LNCaP clone FGC (cell line): Measurements from ENCODE around the gene TWIST2.

Source experiments
- DNase-seq: peaks from one replicate; pipeline ENCODE4 v3.0.0-alpha.2; 2011; ENCODE audit warnings: low read depth
- H3K4me3 ChIP-seq: 2 replicates; pipeline ENCODE4 v1.5.1; 2011; ENCODE audit warnings: mild to moderate bottlenecking, low read depth, low read length, control low read depth
- TF ChIP-seq, protein P1 (sequence below): IDR thresholded peaks from 2 replicates; pipeline ENCODE4 v1.5.1; 2012; ENCODE audit warnings: mild to moderate bottlenecking; ENCODE audit not compliant: control insufficient read depth, insufficient read depth; ENCODE audit errors: extremely low read depth

The TWIST2 gene

DNA sequence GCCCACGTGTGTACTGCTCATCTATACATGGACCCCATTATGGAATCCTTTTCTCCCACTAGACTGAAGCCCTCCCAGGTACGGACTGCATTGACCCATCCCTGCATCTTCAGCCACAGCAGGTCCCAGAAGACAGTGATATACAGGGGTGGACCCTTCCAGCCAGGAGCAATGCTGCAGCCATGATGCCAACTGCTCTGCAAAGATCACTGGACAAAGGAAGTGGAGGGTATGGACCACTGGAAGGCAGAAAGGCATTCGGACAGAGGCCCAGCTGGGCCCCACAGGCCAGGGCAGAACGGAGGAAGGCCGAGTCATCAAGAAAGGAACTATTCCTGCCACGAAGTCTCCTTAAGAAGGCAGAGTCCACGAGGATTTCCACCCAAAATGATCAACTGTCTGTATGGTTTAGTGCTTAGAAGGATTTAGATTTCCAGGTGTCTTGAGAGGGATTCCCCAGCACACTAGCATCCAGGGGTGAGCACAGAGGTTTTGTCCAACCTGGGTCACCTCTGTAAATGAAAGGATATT, 93.4 kb downstream of the TWIST2 start:
- no peak for DNase-seq
- TF ChIP-seq, protein P1, sequence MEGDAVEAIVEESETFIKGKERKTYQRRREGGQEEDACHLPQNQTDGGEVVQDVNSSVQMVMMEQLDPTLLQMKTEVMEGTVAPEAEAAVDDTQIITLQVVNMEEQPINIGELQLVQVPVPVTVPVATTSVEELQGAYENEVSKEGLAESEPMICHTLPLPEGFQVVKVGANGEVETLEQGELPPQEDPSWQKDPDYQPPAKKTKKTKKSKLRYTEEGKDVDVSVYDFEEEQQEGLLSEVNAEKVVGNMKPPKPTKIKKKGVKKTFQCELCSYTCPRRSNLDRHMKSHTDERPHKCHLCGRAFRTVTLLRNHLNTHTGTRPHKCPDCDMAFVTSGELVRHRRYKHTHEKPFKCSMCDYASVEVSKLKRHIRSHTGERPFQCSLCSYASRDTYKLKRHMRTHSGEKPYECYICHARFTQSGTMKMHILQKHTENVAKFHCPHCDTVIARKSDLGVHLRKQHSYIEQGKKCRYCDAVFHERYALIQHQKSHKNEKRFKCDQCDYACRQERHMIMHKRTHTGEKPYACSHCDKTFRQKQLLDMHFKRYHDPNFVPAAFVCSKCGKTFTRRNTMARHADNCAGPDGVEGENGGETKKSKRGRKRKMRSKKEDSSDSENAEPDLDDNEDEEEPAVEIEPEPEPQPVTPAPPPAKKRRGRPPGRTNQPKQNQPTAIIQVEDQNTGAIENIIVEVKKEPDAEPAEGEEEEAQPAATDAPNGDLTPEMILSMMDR: no peak
- H3K4me3 ChIP-seq: no peak overlapping the region

DNA sequence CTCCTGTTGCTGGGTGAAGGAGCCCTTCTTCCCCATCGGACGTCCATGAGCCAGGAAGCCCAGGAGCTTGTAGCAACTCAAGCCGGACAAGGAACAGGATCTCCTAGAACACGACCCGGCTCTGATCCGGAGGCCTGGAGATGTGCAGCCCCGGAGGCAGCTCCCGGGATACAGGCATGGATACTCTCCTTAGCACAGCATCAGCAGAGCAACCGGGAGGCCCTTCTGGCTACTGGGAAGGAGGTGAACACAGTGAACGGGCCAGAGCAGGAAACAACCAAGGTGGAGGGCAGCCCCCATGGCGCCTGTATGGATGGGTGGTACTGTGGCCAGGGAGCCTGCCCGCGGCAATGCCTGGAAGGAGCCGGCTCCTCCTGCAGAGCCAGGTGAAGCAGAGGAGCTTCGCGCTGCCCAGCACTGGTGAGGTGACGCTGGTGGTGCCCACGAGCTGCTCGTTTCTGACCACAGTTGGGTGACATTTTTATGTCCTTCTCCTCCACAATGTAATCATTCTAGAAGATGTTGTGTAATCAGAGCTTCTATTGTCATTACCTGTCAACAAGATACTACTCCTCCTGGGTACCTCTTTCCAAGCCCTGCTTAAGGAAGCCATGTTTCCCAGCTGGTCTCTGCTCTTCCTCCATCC, 94.3 kb downstream of the TWIST2 start:
- TF ChIP-seq, protein P1: no peak
- DNase-seq: no peak

DNA sequence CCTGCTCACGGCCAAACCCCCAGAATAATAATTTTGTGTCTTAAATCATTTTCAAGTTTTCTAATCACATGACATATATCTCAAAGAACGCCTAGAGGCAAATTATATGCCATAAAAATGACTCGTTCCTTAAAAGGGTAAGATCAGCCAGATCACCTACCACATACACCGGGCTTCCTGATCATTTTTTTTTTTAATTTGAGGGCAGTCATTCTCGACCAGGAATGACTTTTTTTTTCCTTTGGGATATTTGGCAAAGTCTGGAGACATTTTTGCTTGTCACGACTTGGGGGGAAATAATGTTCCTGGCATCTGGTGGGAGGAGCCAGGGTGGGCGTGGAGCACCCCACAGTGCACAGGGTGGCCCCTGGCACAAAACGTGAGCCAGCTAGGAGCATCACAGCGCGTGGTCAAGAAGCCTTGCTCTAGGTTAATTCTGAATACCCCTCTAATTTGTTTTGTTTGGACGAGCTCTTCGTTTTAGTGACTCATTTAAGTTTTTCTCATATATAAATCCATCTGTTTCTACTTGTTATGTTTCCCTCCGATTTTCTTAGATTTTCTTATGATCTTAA, 94.9 kb downstream of the TWIST2 start:
- DNase-seq: no peak
- TF ChIP-seq, protein P1: no peak
- H3K4me3 ChIP-seq: no peak overlapping the region

More for the DNA sequence above, 94.3 kb downstream of the TWIST2 start:
- H3K4me3 ChIP-seq: no peak overlapping the region

DNA sequence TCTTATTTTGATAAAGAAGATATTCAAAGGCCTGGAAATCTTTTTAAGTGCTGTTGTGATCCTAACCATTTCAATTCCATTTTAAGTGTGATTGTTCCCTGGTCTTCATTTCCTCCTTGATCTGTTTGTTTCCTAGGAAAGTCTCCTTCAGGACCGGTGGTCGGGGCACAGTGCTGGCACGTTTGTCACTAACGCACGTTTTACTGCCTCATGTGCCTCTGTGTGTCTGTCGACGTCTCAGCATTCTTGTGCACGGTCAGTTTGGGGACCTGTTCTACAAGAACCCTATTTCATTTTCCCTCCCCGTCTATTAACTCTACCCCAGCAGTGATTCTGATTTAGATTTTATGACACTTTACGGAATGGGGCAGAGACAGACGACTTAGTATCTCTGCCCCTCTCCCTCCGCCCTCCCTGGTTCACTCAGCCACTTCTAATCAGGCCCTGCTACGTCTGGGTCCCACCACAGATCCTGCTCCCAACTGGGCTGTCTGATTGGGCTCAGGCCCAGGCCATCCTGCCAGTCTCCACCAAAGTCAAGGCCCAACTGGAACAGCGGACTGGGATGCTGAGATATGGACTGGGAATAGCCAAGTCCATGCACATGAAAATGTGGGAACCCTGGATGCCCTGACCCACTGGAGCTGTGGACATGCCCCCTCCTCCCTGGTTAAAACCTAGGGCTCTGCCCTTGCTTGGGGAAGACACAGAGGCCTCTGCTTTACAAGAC, 95.6 kb downstream of the TWIST2 start:
- no peak overlapping the region for H3K4me3 ChIP-seq
- no peak for DNase-seq
- TF ChIP-seq, protein P1: no peak

DNA sequence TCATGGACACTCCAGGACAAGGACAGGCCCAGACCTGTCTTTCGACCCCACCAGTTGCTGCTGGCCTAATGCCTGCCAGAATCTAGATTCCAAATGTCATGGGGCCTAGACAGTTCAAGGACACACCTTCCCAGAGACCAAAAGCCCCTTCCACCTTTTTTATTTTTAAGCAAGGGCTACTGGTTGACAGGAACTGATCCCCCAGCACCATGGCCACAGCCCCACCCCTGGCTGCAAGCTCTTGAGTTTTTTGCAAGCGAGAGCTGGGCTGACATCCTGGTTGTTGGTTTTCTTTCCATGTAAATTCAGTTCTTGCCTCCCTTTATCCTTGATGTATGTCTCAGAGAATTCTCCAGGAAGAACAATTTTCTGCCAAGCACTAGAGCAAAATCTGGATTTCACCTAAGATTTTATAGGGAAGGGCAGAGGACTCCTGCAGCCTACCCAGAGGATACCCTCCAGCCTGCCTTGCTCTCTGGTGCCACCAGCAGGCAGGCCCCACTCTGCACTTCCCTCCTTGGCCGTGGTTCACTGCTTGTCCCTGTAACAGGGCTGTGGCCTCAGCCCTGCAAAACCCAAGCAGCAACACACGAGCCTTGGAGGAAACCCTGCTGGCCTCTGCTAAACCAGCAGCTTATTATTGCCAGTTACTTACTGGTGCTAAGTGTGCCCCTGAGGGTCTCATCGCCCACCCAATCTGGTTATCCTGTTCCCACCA, 97.7 kb downstream of the TWIST2 start:
- DNase-seq: no peak

More for the DNA sequence above, 97.7 kb downstream of the TWIST2 start:
- TF ChIP-seq, protein P1: peak; percentile 37
- no peak overlapping the region for H3K4me3 ChIP-seq
